ENCODE data around the gene PSMC5. TPM values are rescaled to one million over a fixed set of nuclear protein-coding genes. Genes with fewer than 3 reads are reported as not detected.

PSMC5 gene
- total and polyA plus RNA-seq, 10 of the 15 experiments (the other 5 are each of a cell fraction or from before 2014, with no cell fraction given), result 55.0 to 266 (median 148) TPM

GRCh38 chr17:63841350-63842172, 14.3 kb downstream of the PSMC5 start:
- ChIA-PET SMC1A (ENCODE audit: uncharacterized antibody, unreplicated experiment) (interaction anchor here (0.7 to 1.0 kb wide), 2 partner anchors 13 to 28 kb away, joined by 3 to 5 read pairs; no protein-coding TSS in a partner anchor), RAD21 (ENCODE audit: unreplicated experiment) (interaction anchor here (2.2 kb wide), 1 partner anchor 14 kb away, joined by 5 read pairs; the partner anchor contains the start of gene FTSJ3), POLR2A (interaction anchor here (0.5 to 3.5 kb wide), 10 partner anchors 9 to 227 kb away, joined by 3 to 24 read pairs (median 4); partner anchors contain the start of genes CCDC47, DDX42, FTSJ3 and PSMC5), CTCF (interaction anchor here (0.8 to 2.7 kb wide), 5 partner anchors 11 to 229 kb away, joined by 3 to 19 read pairs (median 4); partner anchors contain the start of genes FTSJ3 and PSMC5)
- Histone ChIP-seq H3K79me2 (ENCODE audit: control insufficient read depth, insufficient read depth, low read length) (peaks cover 51% of the 10 kb centered on the region), H3K9me3 (replicated peaks; ENCODE audit: control insufficient read depth, insufficient read depth, low read length) (no peaks in the 10 kb centered on the region), H3K4me2 (ENCODE audit: control insufficient read depth, insufficient read depth) (peak overlapping the region; percentile 90), H3K27me3 (replicated peaks in 1 of 2; ENCODE audit: control insufficient read depth in 2 of 2, insufficient read depth in 2 of 2, low read length in 1 of 2) (no peaks in the 10 kb centered on the region), H3K9ac (ENCODE audit: control insufficient read depth, insufficient read depth, low read length) (peak overlapping the region; percentile 65), H3K4me1 (ENCODE audit: control insufficient read depth, insufficient read depth, low read length) (peaks cover 18% of the 10 kb centered on the region), H2AFZ (ENCODE audit: control insufficient read depth, low read depth, low read length) (no peak overlapping the region), H3K27ac (ENCODE audit: control insufficient read depth, insufficient read depth) (peak overlapping the region; percentile 80), H4K20me1 (ENCODE audit: control insufficient read depth, insufficient read depth) (no peaks in the 10 kb centered on the region), H3K4me3 (peak overlapping the region; percentile 97), H3K36me3 (ENCODE audit: control insufficient read depth in 2 of 2, insufficient read depth in 2 of 2, low read length in 1 of 2) (peaks cover 0 to 6% of the 10 kb centered on the region in 2 experiments; a peak in 1 of 4 replicates)
- peak; percentile 31 for FAIRE-seq
- in situ Hi-C loops (cut with MboI), result loop anchor here (10.0 to 25.0 kb wide), 2 partner anchors 404 to 663 kb away; partner anchors contain the start of genes CEP95, CYB561 and DDX5
- intact Hi-C loops (cut with micrococcal nuclease; ENCODE audit: unreplicated experiment), result loop anchor here (2.0 to 5.0 kb wide), 3 partner anchors 69 to 144 kb away; partner anchors contain the start of genes CCDC47, DDX42 and STRADA
- no peak for TF ChIP-seq BMI1 (IDR thresholded peaks at IDR 0.05; ENCODE audit: borderline replicate concordance)
- TF ChIP-seq YBX1 (IDR thresholded peaks at IDR 0.05), result no peak
- no peak for TF ChIP-seq MXI1 (IDR thresholded peaks at IDR 0.05; ENCODE audit: low read depth, low read length)
- no peak for TF ChIP-seq PBX3 (IDR thresholded peaks at IDR 0.05; ENCODE audit: insufficient replicate concordance, low read depth, low read length)
- 0 out of 2 replicates have a peak, but pooled peaks have one; percentile 8 for TF ChIP-seq POLR2A (IDR thresholded peaks at IDR 0.05; ENCODE audit: low read depth, low read length)
- TF ChIP-seq HDGF (IDR thresholded peaks at IDR 0.05), result 0 out of 2 replicates have a peak, but pooled peaks have one; percentile 50
- TF ChIP-seq BHLHE40 (IDR thresholded peaks at IDR 0.05; ENCODE audit: borderline replicate concordance in 1 of 2, low read depth in 2 of 2, low read length in 1 of 2), result peak in 1 of 2 experiments; percentile 60; a peak in 1 of 4 replicates
- 3% methylated on average over 26 of the region's 26 CpGs for WGBS (ENCODE audit: insufficient coverage, insufficient replicate concordance, low lambda C conversion rate, missing lambda C conversion rate)
- peak; percentile 13 for ATAC-seq
- no peak for DNase-seq (ENCODE audit: low read depth, low spot score)
- no TSS peak for BruUV-seq (replicated peaks)
